NCI-H526 (cell line): ENCODE data around the gene ZSWIM6.

Source experiments
- DNase-seq, 2 experiments: peaks; one replicate each; lab custom pipeline; 2025; lab: John Stamatoyannopoulos, UW

The ZSWIM6 gene

DNA sequence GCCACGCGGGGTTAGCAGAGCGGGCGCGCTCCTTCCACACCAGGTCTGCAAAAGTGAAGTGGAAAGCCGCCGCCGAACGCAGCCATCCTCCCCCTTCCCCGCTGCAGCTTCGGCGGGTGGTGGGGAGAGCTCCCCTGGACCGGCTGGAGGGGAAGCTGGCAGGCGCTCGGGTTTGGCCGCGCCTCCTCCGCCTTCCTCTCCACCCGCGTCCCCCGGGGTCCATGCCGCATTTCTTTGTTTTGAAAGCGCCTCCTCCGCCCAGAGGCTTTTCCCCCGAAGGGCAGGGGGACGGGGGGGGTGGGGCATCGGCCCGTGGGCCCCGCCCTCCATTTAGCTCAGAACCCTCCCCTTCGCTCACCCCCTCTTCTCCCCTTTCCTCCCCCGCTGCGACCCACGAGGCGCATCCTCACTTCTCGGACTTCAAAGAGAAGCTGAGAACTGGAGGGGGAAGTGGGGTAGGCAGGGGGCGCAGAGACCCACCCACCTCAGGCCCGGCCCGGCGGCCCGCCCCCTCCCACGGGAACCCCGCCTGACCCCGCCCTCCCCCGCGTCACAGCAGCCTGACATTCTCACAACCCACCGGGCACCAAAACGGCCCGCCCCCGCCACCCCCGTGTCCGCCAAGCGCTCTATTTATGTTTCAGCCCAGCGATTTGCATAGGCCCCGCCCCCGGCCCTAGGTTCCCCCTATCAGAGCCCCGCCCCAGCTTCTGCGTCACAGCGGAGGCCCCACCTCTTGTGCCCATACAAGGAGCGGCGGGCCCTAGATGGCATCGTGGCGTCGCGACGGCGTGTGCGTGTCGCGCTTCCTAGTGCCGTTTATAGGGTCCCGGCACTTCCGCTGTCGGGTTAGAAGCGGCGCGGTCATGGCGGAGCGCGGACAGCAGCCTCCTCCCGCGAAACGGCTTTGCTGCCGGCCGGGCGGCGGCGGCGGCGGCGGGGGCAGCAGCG is at the start of gene ZSWIM6:
ZSWIM6 (plus strand) TSS at position 852 of the 951 bp plus-strand sequence; CDS start at position 867, 15 bp downstream.
- DNase-seq = peak; percentile 91 to 99

- no peak for DNase-seq
Measured at GRCh38 chr5:61283471-61283870, 48.6 kb upstream of the ZSWIM6 start.

- DNase-seq = no peak
Measured at GRCh38 chr5:61285531-61285930, 46.5 kb upstream of the ZSWIM6 start.

DNA sequence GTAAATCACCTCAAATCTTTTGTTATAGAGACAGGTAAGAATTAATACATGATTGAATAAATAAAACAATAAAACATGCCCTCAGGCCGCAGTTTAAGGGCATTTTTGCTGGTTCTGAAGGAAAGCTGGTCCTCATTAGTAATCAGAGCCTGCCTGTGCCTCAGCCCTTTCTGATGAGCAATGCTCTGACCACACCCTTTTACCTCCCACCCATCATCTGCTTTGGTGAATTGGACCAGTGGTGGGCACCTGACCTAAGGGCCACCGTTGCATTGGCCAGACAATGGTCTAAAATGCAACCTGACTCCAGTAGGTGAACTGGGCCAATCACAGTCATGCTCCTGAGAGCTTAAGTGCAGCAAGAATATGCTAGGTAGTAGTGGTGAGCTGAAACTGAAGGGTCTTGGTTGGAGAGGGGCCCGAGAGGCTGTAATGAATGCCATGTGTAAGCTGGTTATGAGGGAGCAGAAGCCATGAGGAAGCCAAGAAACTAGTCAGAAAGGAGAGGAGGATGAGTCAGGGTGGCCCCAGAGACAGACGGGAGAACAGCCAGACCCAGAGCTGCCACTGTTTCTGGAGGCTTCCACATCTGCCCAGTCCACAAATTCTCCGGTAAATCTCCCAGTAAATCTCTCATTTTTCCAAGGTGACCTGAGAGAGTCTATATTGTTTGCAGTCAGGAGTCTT is 45.5 kb upstream of the ZSWIM6 start:
- no peak for DNase-seq

- no peak for DNase-seq
Measured at GRCh38 chr5:61287474-61287873, 44.6 kb upstream of the ZSWIM6 start.

GRCh38 chr5:61289241-61289640 is 42.8 kb upstream of the ZSWIM6 start:
- no peak for DNase-seq

DNA sequence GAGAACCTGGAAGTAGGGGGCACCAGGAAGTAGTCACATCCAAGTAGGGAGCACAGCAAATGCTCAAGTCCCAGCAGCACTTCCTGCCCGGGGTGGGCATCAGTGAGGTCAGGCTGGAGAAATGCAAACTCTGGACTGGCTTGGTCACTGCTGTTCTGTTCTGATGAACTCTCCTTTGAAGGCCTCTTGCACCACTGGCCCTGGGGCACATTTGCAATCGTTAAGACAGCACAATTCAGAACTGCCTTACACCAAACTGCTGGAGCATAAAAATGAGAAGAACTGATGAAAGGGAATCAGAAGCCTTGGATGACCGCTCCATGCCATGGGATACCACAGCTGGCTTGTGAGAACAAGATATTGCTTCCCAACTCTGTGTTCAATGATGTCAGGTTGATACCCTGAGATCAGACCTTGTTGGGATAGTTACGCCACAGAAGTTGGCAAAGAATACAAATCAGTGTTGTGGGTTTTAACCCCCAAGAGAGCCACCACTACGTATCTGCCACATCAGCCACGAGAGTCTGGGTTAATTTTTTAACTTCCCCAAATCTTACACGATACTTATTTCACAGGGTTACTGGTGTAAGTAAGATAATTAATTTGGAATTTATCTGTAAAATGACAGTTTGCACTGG is 42.3 kb upstream of the ZSWIM6 start:
- no peak for DNase-seq

DNA sequence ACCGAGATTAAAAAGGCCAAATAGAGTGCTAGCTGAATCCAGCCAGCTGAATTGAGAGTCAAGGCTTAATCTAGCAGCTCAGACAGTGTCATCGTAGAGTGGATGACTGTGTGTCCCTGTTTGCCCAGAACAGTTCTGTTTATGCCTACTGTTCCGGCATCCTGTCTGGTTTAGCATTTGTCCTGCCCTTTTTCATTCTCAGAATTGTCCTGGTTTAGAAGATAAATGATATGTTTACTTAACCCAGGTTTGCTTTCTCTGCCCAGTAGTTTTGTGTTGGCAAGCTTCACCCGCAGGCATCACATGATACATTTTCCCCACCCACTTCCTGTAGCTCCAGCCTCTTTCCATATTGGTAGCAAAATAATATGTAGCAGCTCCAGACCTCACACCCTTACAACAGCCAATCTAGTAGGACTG is 41.3 kb upstream of the ZSWIM6 start:
- DNase-seq = no peak

- no peak for DNase-seq
Measured at GRCh38 chr5:61292062-61292657, 39.9 kb upstream of the ZSWIM6 start.

DNA sequence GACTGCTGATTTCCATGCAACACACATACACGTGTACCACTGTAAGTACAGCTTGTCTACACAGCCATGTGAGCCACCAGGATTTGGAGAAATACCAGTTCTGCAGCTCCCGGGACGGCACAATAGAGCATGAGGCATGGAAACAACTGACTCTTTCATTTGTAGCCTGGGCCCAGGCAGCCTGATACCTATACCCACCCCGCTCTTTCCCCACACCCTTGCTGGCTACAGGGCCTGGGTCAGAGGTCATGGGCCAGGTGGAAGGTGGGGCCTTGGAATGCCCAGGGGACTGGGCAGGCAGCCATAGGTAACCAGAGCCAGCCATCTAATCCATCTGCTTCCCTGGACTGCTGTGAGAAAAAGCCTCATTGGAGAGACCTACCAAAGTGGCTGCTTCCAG is 39.0 kb upstream of the ZSWIM6 start:
- DNase-seq = peak in 1 of 2 experiments; percentile 6

GRCh38 chr5:61293873-61294272 is 38.2 kb upstream of the ZSWIM6 start:
- no peak for DNase-seq

DNA sequence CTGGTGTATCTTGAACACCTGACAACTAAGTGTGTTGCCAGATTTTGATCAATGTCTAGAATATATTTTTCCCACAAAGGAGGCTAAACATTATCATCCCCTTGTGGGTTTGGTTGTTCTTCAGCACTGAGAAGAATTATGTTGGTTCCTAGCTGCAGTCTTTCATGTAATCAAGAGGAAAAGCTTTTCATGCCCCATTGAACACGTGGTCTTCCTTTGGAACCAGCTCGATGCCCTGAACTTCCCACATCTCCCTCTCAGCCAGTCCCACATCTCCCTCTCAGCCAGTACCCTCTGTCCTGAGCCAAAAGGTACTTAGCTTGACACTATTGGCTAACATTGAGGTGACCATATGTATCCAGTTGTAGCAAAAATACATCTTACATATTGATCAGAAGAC is 36.7 kb upstream of the ZSWIM6 start:
- no peak for DNase-seq

- DNase-seq = no peak
Measured at GRCh38 chr5:61298066-61298465, 34.0 kb upstream of the ZSWIM6 start.

DNA sequence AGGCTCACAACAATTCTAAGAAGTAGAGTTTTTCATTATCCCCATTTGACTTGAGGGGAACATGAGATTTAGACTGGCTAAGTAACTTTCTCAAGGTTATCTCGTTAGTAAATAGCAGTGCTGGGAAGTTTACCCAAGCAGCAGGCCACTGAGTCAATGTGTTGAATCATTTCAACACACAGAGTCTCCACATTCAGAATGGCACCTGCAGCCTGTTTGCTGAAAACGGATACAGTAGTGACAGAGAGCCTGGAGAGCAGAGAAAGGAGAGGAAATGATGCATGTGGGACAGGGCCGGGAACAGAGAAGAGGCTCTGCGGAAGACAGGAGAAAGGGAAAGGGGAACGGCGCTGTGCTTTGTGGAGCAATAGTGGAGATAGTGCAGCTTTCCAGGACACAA is 33.5 kb upstream of the ZSWIM6 start:
- DNase-seq = no peak

GRCh38 chr5:61299261-61299681 is 32.8 kb upstream of the ZSWIM6 start:
- no peak for DNase-seq

GRCh38 chr5:61301341-61302199 is 30.5 kb upstream of the ZSWIM6 start:
- no peak for DNase-seq

GRCh38 chr5:61302200-61302563 is 29.9 kb upstream of the ZSWIM6 start:
- no peak for DNase-seq

- no peak for DNase-seq
Measured at GRCh38 chr5:61303346-61303745, 28.7 kb upstream of the ZSWIM6 start.

DNA sequence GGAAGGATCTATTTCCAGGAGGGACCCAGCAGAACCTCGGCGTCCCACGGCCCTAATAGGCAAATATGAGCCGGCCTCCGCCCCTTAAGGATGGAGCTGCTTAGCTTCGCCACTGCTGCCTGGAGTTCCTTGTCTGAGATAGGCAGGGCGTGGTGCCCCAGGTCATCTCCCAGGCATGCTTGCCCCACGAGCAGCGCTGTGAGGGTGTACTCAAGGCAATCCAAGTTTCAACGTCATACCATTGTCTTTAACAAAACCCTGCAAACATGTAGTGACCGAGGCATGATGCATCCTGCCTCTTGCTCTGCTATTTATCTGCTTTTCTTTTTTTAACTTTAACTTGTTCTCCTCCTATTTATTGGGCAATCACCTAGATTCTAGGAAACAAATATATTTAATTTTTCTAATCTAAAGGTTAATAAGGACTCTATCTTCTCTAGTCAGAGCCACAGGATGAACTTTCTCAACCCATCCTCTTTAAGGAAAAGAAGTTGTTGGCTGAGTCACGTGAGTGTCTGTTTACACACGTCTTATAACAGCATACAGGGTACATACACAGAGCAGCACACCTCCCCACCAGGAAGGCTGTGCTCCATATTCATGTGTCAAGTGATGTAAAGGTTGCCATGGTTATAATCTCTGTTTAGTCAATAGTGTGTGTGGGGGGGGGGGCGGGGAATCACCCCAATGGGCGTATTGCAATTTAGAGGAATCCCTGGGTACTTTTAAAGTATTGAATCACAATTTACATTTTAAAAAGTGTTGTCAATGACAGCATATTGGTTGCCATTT is 27.3 kb upstream of the ZSWIM6 start:
- DNase-seq = peak; percentile 46 to 63

GRCh38 chr5:61306531-61307131 is 25.4 kb upstream of the ZSWIM6 start:
- DNase-seq = peak in 1 of 2 experiments; percentile 23
